ENCODE results near the gene CREBBP. TPM values are rescaled to one million over a fixed set of nuclear protein-coding genes. Genes with fewer than 3 reads are reported as not detected.

CREBBP gene
- polyA plus RNA-seq, 1 of the 3 experiments (the other 2 are of a cell fraction): 5.7 TPM

- peaks cover 67 to 75% of the 10 kb centered on the region in 2 experiments for H3K36me3 ChIP-seq (replicated peaks in 1 of 2; ENCODE audit: control insufficient read depth in 1 of 2, insufficient read depth in 2 of 2, low read length in 1 of 2)
- TF ChIP-seq RCOR1 (IDR thresholded peaks at IDR 0.05; ENCODE audit: low read length) (no peak), TAF1 (IDR thresholded peaks at IDR 0.05; ENCODE audit: borderline replicate concordance, low read depth, low read length) (no peak), GATA2 (CRISPR knock-in tag; IDR thresholded peaks at IDR 0.05) (no peak), RXRA (IDR thresholded peaks at IDR 0.05; ENCODE audit: borderline replicate concordance, low read depth) (no peak), TCF12 (IDR thresholded peaks at IDR 0.05) (no peak), POLR2AphosphoS5 (IDR thresholded peaks at IDR 0.05; ENCODE audit: low read depth, low read length) (no peak), YY1 (IDR thresholded peaks at IDR 0.05; ENCODE audit: low read depth) (no peak)
- H3K4me1 ChIP-seq (ENCODE audit: control insufficient read depth in 1 of 2, insufficient read depth in 2 of 2, low read depth in 1 of 2, low read length in 1 of 2): no peaks in the 10 kb centered on the region
- H3K4me3 ChIP-seq (ENCODE audit: low read depth in 2 of 2, low read length in 1 of 2): no peak overlapping the region
- WGBS (ENCODE audit: low lambda C conversion rate): 97% methylated on average over 14 of the region's 14 CpGs
- no peaks in the 10 kb centered on the region for H3F3A ChIP-seq (replicated peaks; ENCODE audit: insufficient read depth)
- H4K20me1 ChIP-seq (ENCODE audit: insufficient read depth): no peaks in the 10 kb centered on the region
- CTCF ChIA-PET: no interaction called here
- H3K27me3 ChIP-seq (ENCODE audit: insufficient read depth): no peaks in the 10 kb centered on the region
- POLR2A ChIA-PET: no interaction called here
- DNase-seq: no peak
- H3K9me3 ChIP-seq: no peaks in the 10 kb centered on the region
- no peaks in the 10 kb centered on the region; the same call in 1 of the 2 replicates for H3K79me2 ChIP-seq (ENCODE audit: insufficient read depth)
- no peaks in the 10 kb centered on the region for H3K9me2 ChIP-seq
- no peak overlapping the region for H3K9ac ChIP-seq
- H3K4me2 ChIP-seq: no peak overlapping the region
- no peak overlapping the region for H2AFZ ChIP-seq (ENCODE audit: low read depth)
- H3K27ac ChIP-seq (ENCODE audit: low read depth in 2 of 2, low read length in 1 of 2): no peak overlapping the region
Observed at GRCh38 chr16:3740186-3740585, 140.3 kb downstream of the CREBBP start.

GRCh38 chr16:3739636-3740035 is 140.9 kb downstream of the CREBBP start:
- Histone ChIP-seq H3K9me3 (no peaks in the 10 kb centered on the region), H3F3A (replicated peaks; ENCODE audit: insufficient read depth) (no peaks in the 10 kb centered on the region), H3K27ac (ENCODE audit: low read depth in 2 of 2, low read length in 1 of 2) (no peak overlapping the region), H3K4me3 (ENCODE audit: low read depth in 2 of 2, low read length in 1 of 2) (no peak overlapping the region), H4K20me1 (ENCODE audit: insufficient read depth) (no peaks in the 10 kb centered on the region), H3K79me2 (ENCODE audit: insufficient read depth) (no peaks in the 10 kb centered on the region; the same call in 1 of the 2 replicates), H3K4me1 (ENCODE audit: control insufficient read depth in 1 of 2, insufficient read depth in 2 of 2, low read depth in 1 of 2, low read length in 1 of 2) (no peaks in the 10 kb centered on the region), H3K9me2 (no peaks in the 10 kb centered on the region), H3K27me3 (ENCODE audit: insufficient read depth) (no peaks in the 10 kb centered on the region), H3K4me2 (no peak overlapping the region), H3K9ac (no peak overlapping the region), H2AFZ (ENCODE audit: low read depth) (no peak overlapping the region), H3K36me3 (replicated peaks in 1 of 2; ENCODE audit: control insufficient read depth in 1 of 2, insufficient read depth in 2 of 2, low read length in 1 of 2) (peaks cover 65 to 76% of the 10 kb centered on the region in 2 experiments)
- ChIA-PET POLR2A (no interaction called here), CTCF (interaction anchor here (1.0 kb wide), 1 partner anchor 49 kb away, joined by 3 read pairs; no protein-coding TSS in a partner anchor)
- TF ChIP-seq SMC3 (IDR thresholded peaks at IDR 0.05; ENCODE audit: low read depth, low read length): no peak
- TF ChIP-seq RXRA (IDR thresholded peaks at IDR 0.05; ENCODE audit: borderline replicate concordance, low read depth): no peak
- TF ChIP-seq TCF12 (IDR thresholded peaks at IDR 0.05): no peak
- TF ChIP-seq USF1 (IDR thresholded peaks at IDR 0.05; ENCODE audit: borderline replicate concordance, low read depth): no peak
- TF ChIP-seq NFIC (IDR thresholded peaks at IDR 0.05; ENCODE audit: borderline replicate concordance): no peak
- TF ChIP-seq IRF3 (IDR thresholded peaks at IDR 0.05; ENCODE audit: low read depth, low read length): no peak
- DNase-seq: no peak
- WGBS (ENCODE audit: low lambda C conversion rate): 95% methylated on average over 9 of the region's 9 CpGs
